GM12878 (cell line): ENCODE results near the gene LTBP4. TPM values are rescaled to one million over a fixed set of nuclear protein-coding genes. Genes with fewer than 3 reads are reported as not detected.

Source experiments
- ATAC-seq: fragments of 200-7000 bp; cut with Tn5 transposase; 3 replicates; pipeline ENCODE4 v1.9.1; 2020; ENCODE audit warnings: mild to moderate bottlenecking, moderate library complexity
- BruUV-seq: library from RNA; stranded (reverse); fragments of 400-500 nt; replicated peaks from 2 replicates; lab custom pipeline; 2021; lab: Mats Ljungman, UMichigan
- CTCF ChIA-PET: fragments of 300-600 bp; sonication (Branson Sonifier 250); formaldehyde crosslinking; extraction: SDS; loops from one replicate; lab custom pipeline; 2021; ENCODE audit warnings: inconsistent platforms; lab: Yijun Ruan, JAX
- POLR2A ChIA-PET: fragments of 350-600 bp; formaldehyde crosslinking; extraction: SDS; loops from one replicate; lab custom pipeline; 2021; ENCODE audit warnings: inconsistent platforms; lab: Charles Lee
- RAD21 ChIA-PET: fragments of 300-600 bp; sonication (Branson Sonifier 250); formaldehyde crosslinking; loops from one replicate; lab custom pipeline; 2023; ENCODE audit warnings: antibody characterized with exemption; ENCODE audit not compliant: unreplicated experiment; lab: Charles Lee
- SMC1A ChIA-PET: fragments of 300-600 bp; sonication (Branson Sonifier 250); formaldehyde crosslinking; loops from one replicate; lab custom pipeline; 2023; ENCODE audit not compliant: unreplicated experiment, uncharacterized antibody; lab: Charles Lee
- DNase-seq: peaks from one replicate; pipeline ENCODE4 v3.0.0-alpha.2; 2011; ENCODE audit warnings: low read depth, low spot score
- FAIRE-seq: peaks from 3 replicates; lab custom pipeline; 2011; peaks lifted over from hg19 to GRCh38; lab: Jason Lieb, UNC
- H2AFZ ChIP-seq: 2 replicates; pipeline ENCODE4 v1.6.0; 2011; ENCODE audit warnings: low read depth, low read length, control low read depth; ENCODE audit not compliant: control insufficient read depth
- H3K27ac ChIP-seq: 2 replicates; pipeline ENCODE4 v1.5.1; 2011; ENCODE audit warnings: control low read depth; ENCODE audit not compliant: control insufficient read depth, insufficient read depth
- H3K27me3 ChIP-seq, 2 experiments: replicated peaks in 1 of 2; 2 replicates each; pipeline versions ENCODE4 v1.6.0 to v1.6.1; 2011; ENCODE audit warnings: low read length in 1 of 2; ENCODE audit not compliant: control insufficient read depth in 2 of 2, insufficient read depth in 2 of 2
- H3K36me3 ChIP-seq, 2 experiments: 2 replicates each; pipeline ENCODE4 v1.5.1; 2011; ENCODE audit warnings: low read length in 1 of 2; ENCODE audit not compliant: control insufficient read depth in 2 of 2, insufficient read depth in 2 of 2
- H3K4me1 ChIP-seq: 2 replicates; pipeline ENCODE4 v1.6.1; 2011; ENCODE audit warnings: mild to moderate bottlenecking, low read length, moderate library complexity, mixed read lengths; ENCODE audit not compliant: control insufficient read depth, insufficient read depth
- H3K4me2 ChIP-seq: 2 replicates; pipeline ENCODE4 v1.6.0; 2011; ENCODE audit warnings: control low read depth; ENCODE audit not compliant: control insufficient read depth, insufficient read depth
- H3K4me3 ChIP-seq: fragments of 200-600 bp; sonication (generic); 2 replicates; pipeline ENCODE4 v1.5.1; 2016
- H3K79me2 ChIP-seq: 2 replicates; pipeline ENCODE4 v1.6.0; 2011; ENCODE audit warnings: low read length; ENCODE audit not compliant: control insufficient read depth, insufficient read depth
- H3K9ac ChIP-seq: 2 replicates; pipeline ENCODE4 v1.8.0; 2011; ENCODE audit warnings: low read length, control low read depth, mixed read lengths; ENCODE audit not compliant: control insufficient read depth, insufficient read depth
- H3K9me3 ChIP-seq: replicated peaks from 3 replicates; pipeline ENCODE4 v1.5.1; 2011; ENCODE audit warnings: mild to moderate bottlenecking, low read length; ENCODE audit not compliant: control insufficient read depth, insufficient read depth
- H4K20me1 ChIP-seq: 2 replicates; pipeline ENCODE4 v1.6.0; 2011; ENCODE audit not compliant: control insufficient read depth, insufficient read depth
- CHD1 ChIP-seq: IDR thresholded peaks from 2 replicates; pipeline ENCODE4 v1.6.1; 2012; ENCODE audit warnings: low read depth, low read length, improper control_type of control experiment
- EED ChIP-seq: sonication (generic); IDR thresholded peaks from 2 replicates; pipeline ENCODE4 v1.6.1; 2016; ENCODE audit warnings: antibody characterized with exemption, low read depth
- FOXK2 ChIP-seq: fragments of 450-650 bp; IDR thresholded peaks from 2 replicates; pipeline ENCODE4 v1.6.1; 2017; ENCODE audit warnings: mild to moderate bottlenecking, moderate library complexity
- HDAC2 ChIP-seq: fragments of 200-600 bp; sonication (generic); IDR thresholded peaks from 2 replicates; pipeline ENCODE4 v1.6.1; 2017
- MYC ChIP-seq: IDR thresholded peaks from 2 replicates; pipeline ENCODE4 v1.6.1; 2011; ENCODE audit warnings: mild to moderate bottlenecking, low read length, moderate library complexity, inconsistent platforms; ENCODE audit not compliant: insufficient read depth, insufficient replicate concordance, insufficient read length, severe bottlenecking
- NFXL1 ChIP-seq: fragments of 450-650 bp; IDR thresholded peaks from 2 replicates; pipeline ENCODE4 v1.6.1; 2017; ENCODE audit warnings: antibody characterized with exemption, mild to moderate bottlenecking, borderline replicate concordance
- NR2C1 ChIP-seq: fragments of 450-650 bp; IDR thresholded peaks from 2 replicates; pipeline ENCODE4 v1.6.1; 2017; ENCODE audit warnings: antibody characterized with exemption, mild to moderate bottlenecking, moderate library complexity
- POU2F2 ChIP-seq: IDR thresholded peaks from 3 replicates; pipeline ENCODE4 v1.6.1; 2011; ENCODE audit warnings: low read depth, mild to moderate bottlenecking, low read length, borderline replicate concordance
- RAD21 ChIP-seq: IDR thresholded peaks from 2 replicates; pipeline ENCODE4 v1.6.1; 2011; ENCODE audit warnings: mild to moderate bottlenecking, low read depth, low read length, moderate library complexity; ENCODE audit not compliant: insufficient read depth
- SP1 ChIP-seq: IDR thresholded peaks from one replicate; pipeline ENCODE4 v1.6.1; 2011; ENCODE audit warnings: low read depth, low read length
- SREBF2 ChIP-seq: IDR thresholded peaks from 2 replicates; pipeline ENCODE4 v1.6.1; 2012; ENCODE audit warnings: mild to moderate bottlenecking, low read length
- TAF1 ChIP-seq: IDR thresholded peaks from 2 replicates; pipeline ENCODE4 v1.6.1; 2011; ENCODE audit warnings: mild to moderate bottlenecking, low read depth, low read length, borderline replicate concordance
- TBL1XR1 ChIP-seq: IDR thresholded peaks from 2 replicates; pipeline ENCODE4 v1.6.1; 2012; ENCODE audit warnings: low read depth, low read length, improper control_type of control experiment
- TCF12 ChIP-seq: IDR thresholded peaks from 2 replicates; pipeline ENCODE4 v1.6.1; 2011; ENCODE audit warnings: low read depth, mild to moderate bottlenecking, low read length
- YY1 ChIP-seq: IDR thresholded peaks from 2 replicates; pipeline ENCODE4 v1.6.1; 2011; ENCODE audit warnings: low read depth, mild to moderate bottlenecking, low read length
- ZBTB4 ChIP-seq: fragments of 450-650 bp; formaldehyde crosslinking; IDR thresholded peaks from 2 replicates; pipeline ENCODE4 v1.4.0; 2022; ENCODE audit warnings: mild to moderate bottlenecking, moderate library complexity
- WGBS: methylation state at CpG from one replicate; pipeline ENCODE4 v1.1.6; 2016; ENCODE audit warnings: low lambda C conversion rate; ENCODE audit not compliant: insufficient replicate concordance, insufficient coverage; ENCODE audit errors: missing lambda C conversion rate; 5-methylcytosine and 5-hydroxymethylcytosine counted together
- in situ Hi-C: fragments of 300-500 bp; cut with MboI; formaldehyde crosslinking; loops from 9 replicates; pipeline ENCODE4 v1.14.3; 2018; ENCODE audit warnings: mixed read lengths
- intact Hi-C: fragments of 100-400 bp; cut with micrococcal nuclease; formaldehyde crosslinking; loops from one replicate; pipeline ENCODE4 v1.14.2; 2022; ENCODE audit not compliant: unreplicated experiment
- polyA plus RNA-seq, 11 experiments: library from polyadenylated mRNA; depleted of rRNA in 4 of 11; unstranded in 6 of 11; stranded (reverse) in 5 of 11; fragments of >200 nt; fragmentation: Nextera tagmentation in 4 of 11; fragmentation: Illumina TruSeq in 1 of 11; extraction: Ambion mirVana in 4 of 11; extraction: Trizol in 1 of 11; gene quantifications; 1 replicate in 1 of 11; 2 replicates in 10 of 11; pipeline versions ENCODE4 v1.2.1 to v1.2.3, GENCODE V29; 2011 to 2016; ENCODE audit warnings: inconsistent platforms in 2 of 11, missing spikeins in 2 of 11, low read depth in 1 of 11
- total RNA-seq, 4 experiments: library from RNA; depleted of rRNA in 3 of 4; stranded (reverse); fragments of >200 nt in 3 of 4; fragmentation: Illumina TruSeq in 1 of 4; extraction: Trizol in 1 of 4; gene quantifications; 2 replicates each; pipeline versions ENCODE4 v1.2.1 to v1.2.3, GENCODE V29; 2013 to 2021
- TF ChIP-seq, protein P1 (sequence below): fragments of 450-650 bp; IDR thresholded peaks from 2 replicates; pipeline ENCODE4 v1.6.1; 2016; ENCODE audit warnings: mild to moderate bottlenecking, moderate library complexity, borderline replicate concordance
- TF ChIP-seq, protein P2 (sequence below): IDR thresholded peaks from 2 replicates; pipeline ENCODE4 v1.6.1; 2011; ENCODE audit warnings: low read depth, low read length, improper control_type of control experiment, borderline replicate concordance

The LTBP4 gene
- total and polyA plus RNA-seq, 10 of the 15 experiments (the other 5 are each of a cell fraction or from before 2014, with no cell fraction given): 0.09 to 34.6 (median 8.5) TPM; not detected in 1

DNA sequence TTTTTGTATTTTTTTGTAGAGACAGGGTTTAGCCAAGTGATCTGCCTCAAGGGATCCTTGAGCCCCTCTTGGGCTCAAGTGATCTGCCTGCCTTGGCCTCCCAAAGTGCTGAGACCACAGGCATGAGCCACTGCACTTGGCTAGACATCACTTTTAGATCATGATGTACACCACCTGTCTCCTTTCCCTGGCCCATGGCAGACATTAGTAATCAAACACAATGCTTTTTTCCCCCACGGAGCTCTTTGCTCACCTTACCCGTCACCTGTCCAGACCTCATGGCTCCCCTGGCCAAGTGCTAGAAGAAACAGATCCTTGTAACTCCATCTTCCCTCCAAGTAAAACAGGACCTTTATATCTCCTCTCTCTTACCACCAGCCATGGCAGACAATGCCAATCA, 70.9 kb downstream of the LTBP4 start:
- POLR2A ChIA-PET: no interaction called here
- H3K4me2 ChIP-seq: no peak overlapping the region
- no TSS peak for BruUV-seq
- SMC1A ChIA-PET: interaction anchor here (0.6 kb wide), 1 partner anchor 9 kb away, joined by 3 read pairs; no protein-coding TSS in a partner anchor
- H3K27ac ChIP-seq: no peak overlapping the region
- H3K9me3 ChIP-seq: peaks cover 5% of the 10 kb centered on the region; the same call in 2 of the 3 replicates
- in situ Hi-C loops (no loop called here), intact Hi-C loops (no loop called here)
- FAIRE-seq (no peak), DNase-seq (no peak), ATAC-seq (no peak)
- WGBS: 92% methylated on average over 2 of the region's 2 CpGs
- RAD21 ChIA-PET: no interaction called here
- TF ChIP-seq TBL1XR1 (no peak), YY1 (no peak), TCF12 (no peak), NFXL1 (no peak), ZBTB4 (CRISPR knock-in tag) (no peak), CHD1 (no peak), FOXK2 (no peak), POU2F2 (no peak), SP1 (no peak), HDAC2 (no peak), MYC (no peak), NR2C1 (no peak), TAF1 (no peak), SREBF2 (no peak), EED (no peak), RAD21 (no peak)
- TF ChIP-seq, protein P1, sequence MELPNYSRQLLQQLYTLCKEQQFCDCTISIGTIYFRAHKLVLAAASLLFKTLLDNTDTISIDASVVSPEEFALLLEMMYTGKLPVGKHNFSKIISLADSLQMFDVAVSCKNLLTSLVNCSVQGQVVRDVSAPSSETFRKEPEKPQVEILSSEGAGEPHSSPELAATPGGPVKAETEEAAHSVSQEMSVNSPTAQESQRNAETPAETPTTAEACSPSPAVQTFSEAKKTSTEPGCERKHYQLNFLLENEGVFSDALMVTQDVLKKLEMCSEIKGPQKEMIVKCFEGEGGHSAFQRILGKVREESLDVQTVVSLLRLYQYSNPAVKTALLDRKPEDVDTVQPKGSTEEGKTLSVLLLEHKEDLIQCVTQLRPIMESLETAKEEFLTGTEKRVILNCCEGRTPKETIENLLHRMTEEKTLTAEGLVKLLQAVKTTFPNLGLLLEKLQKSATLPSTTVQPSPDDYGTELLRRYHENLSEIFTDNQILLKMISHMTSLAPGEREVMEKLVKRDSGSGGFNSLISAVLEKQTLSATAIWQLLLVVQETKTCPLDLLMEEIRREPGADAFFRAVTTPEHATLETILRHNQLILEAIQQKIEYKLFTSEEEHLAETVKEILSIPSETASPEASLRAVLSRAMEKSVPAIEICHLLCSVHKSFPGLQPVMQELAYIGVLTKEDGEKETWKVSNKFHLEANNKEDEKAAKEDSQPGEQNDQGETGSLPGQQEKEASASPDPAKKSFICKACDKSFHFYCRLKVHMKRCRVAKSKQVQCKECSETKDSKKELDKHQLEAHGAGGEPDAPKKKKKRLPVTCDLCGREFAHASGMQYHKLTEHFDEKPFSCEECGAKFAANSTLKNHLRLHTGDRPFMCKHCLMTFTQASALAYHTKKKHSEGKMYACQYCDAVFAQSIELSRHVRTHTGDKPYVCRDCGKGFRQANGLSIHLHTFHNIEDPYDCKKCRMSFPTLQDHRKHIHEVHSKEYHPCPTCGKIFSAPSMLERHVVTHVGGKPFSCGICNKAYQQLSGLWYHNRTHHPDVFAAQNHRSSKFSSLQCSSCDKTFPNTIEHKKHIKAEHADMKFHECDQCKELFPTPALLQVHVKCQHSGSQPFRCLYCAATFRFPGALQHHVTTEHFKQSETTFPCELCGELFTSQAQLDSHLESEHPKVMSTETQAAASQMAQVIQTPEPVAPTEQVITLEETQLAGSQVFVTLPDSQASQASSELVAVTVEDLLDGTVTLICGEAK: no peak
- TF ChIP-seq, protein P2, sequence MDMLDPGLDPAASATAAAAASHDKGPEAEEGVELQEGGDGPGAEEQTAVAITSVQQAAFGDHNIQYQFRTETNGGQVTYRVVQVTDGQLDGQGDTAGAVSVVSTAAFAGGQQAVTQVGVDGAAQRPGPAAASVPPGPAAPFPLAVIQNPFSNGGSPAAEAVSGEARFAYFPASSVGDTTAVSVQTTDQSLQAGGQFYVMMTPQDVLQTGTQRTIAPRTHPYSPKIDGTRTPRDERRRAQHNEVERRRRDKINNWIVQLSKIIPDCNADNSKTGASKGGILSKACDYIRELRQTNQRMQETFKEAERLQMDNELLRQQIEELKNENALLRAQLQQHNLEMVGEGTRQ: no peak
- CTCF ChIA-PET: no interaction called here
- no peak overlapping the region for H3K4me3 ChIP-seq
- H2AFZ ChIP-seq: no peak overlapping the region
- H3K79me2 ChIP-seq: no peaks in the 10 kb centered on the region
- no peak overlapping the region for H3K9ac ChIP-seq
- H3K4me1 ChIP-seq: no peaks in the 10 kb centered on the region
- H3K27me3 ChIP-seq: no peaks in the 10 kb centered on the region
- peaks cover 2 to 8% of the 10 kb centered on the region in 2 experiments; a peak in 2 of 4 replicates for H3K36me3 ChIP-seq
- no peaks in the 10 kb centered on the region for H4K20me1 ChIP-seq
